Keratinocyte (primary cell): ENCODE results near the gene ZNF239. TPM values are rescaled to one million over a fixed set of nuclear protein-coding genes. Genes with fewer than 3 reads are reported as not detected.

Experiments
- DNase-seq: peaks from one replicate; pipeline ENCODE4 v3.0.0-alpha.2; 2011; ENCODE audit warnings: low read depth, missing footprints, low spot score
- FAIRE-seq: peaks from 2 replicates; lab custom pipeline; 2011; peaks lifted over from hg19 to GRCh38; lab: Jason Lieb, UNC
- H2AFZ ChIP-seq: 2 replicates; pipeline ENCODE4 v1.6.0; 2012; ENCODE audit warnings: low read length, control low read depth, inconsistent platforms; ENCODE audit not compliant: control insufficient read depth
- H3K27ac ChIP-seq: 2 replicates; pipeline ENCODE4 v1.5.1; 2011; ENCODE audit warnings: low read length; ENCODE audit not compliant: control insufficient read depth, insufficient read depth
- H3K27me3 ChIP-seq: 3 replicates; pipeline ENCODE4 v1.6.0; 2011; ENCODE audit warnings: low read length; ENCODE audit not compliant: control insufficient read depth, insufficient read depth; ENCODE audit errors: extremely low read depth
- H3K36me3 ChIP-seq, 2 experiments: 2 replicates in 1 of 2; 3 replicates in 1 of 2; pipeline ENCODE4 v1.5.1; 2011; ENCODE audit warnings: low read length in 2 of 2, mild to moderate bottlenecking in 1 of 2; ENCODE audit not compliant: control insufficient read depth in 2 of 2, insufficient read depth in 2 of 2; ENCODE audit errors: extremely low read depth in 1 of 2
- H3K4me1 ChIP-seq: 3 replicates; pipeline ENCODE4 v1.5.1; 2011; ENCODE audit warnings: low read length; ENCODE audit not compliant: control insufficient read depth, insufficient read depth; ENCODE audit errors: extremely low read depth
- H3K4me2 ChIP-seq: 3 replicates; pipeline ENCODE4 v1.6.0; 2011; ENCODE audit warnings: low read depth, low read length; ENCODE audit not compliant: control insufficient read depth, insufficient read depth; ENCODE audit errors: extremely low read depth
- H3K4me3 ChIP-seq, 3 experiments: fragments of 200-600 bp in 1 of 3; sonication (generic) in 1 of 3; 2 replicates in 2 of 3; 3 replicates in 1 of 3; pipeline ENCODE4 v1.5.1; 2011 to 2016; ENCODE audit warnings: low read length in 3 of 3, mild to moderate bottlenecking in 3 of 3, control low read depth in 2 of 3, inconsistent platforms in 1 of 3, low read depth in 1 of 3, mixed read lengths in 1 of 3, mixed run types in 1 of 3, moderate library complexity in 1 of 3; ENCODE audit not compliant: control insufficient read depth in 2 of 3, insufficient read depth in 2 of 3; ENCODE audit errors: extremely low read depth in 1 of 3
- H3K79me2 ChIP-seq: 2 replicates; pipeline ENCODE4 v1.6.0; 2012; ENCODE audit warnings: low read length; ENCODE audit not compliant: control insufficient read depth, insufficient read depth
- H3K9ac ChIP-seq: 3 replicates; pipeline ENCODE4 v1.6.0; 2011; ENCODE audit warnings: low read length; ENCODE audit not compliant: control insufficient read depth, insufficient read depth; ENCODE audit errors: extremely low read depth
- H3K9me1 ChIP-seq: 3 replicates; pipeline ENCODE4 v1.6.0; 2011; ENCODE audit warnings: low read length; ENCODE audit not compliant: control insufficient read depth, insufficient read depth; ENCODE audit errors: extremely low read depth
- H3K9me3 ChIP-seq: 2 replicates; pipeline ENCODE4 v1.5.1; 2012; ENCODE audit warnings: low read depth, low read length; ENCODE audit not compliant: control insufficient read depth
- H4K20me1 ChIP-seq: 3 replicates; pipeline ENCODE4 v1.6.0; 2011; ENCODE audit warnings: low read length; ENCODE audit not compliant: control insufficient read depth, insufficient read depth; ENCODE audit errors: extremely low read depth
- EZH2 ChIP-seq: IDR thresholded peaks from one replicate; pipeline ENCODE4 v1.6.1; 2012; ENCODE audit warnings: inconsistent platforms, mild to moderate bottlenecking, low read length, moderate library complexity
- dilution Hi-C: fragments of 300-500 bp; cut with MboI; formaldehyde crosslinking; loops from one replicate; pipeline ENCODE4 v1.7.0; 2020; ENCODE audit warnings: low sequenced_read_pairs; ENCODE audit not compliant: extremely low pct_ligation_motif_present
- polyA plus RNA-seq, 5 experiments: library from polyadenylated mRNA; depleted of rRNA in 3 of 5; stranded (reverse) in 3 of 5; stranded (forward) in 1 of 5; unstranded in 1 of 5; fragments of >200 nt; gene quantifications; 1 replicate in 1 of 5; 2 replicates in 3 of 5; 3 replicates in 1 of 5; pipeline versions ENCODE4 v1.2.1 to v1.2.3, GENCODE V29; 2011 to 2012; ENCODE audit warnings: missing spikeins in 2 of 5, low read depth in 1 of 5, low replicate concordance in 1 of 5
- TF ChIP-seq, protein P1 (sequence below), 3 experiments: IDR thresholded peaks in 1 of 3; conservative IDR thresholded peaks in 1 of 3; optimal IDR thresholded peaks in 1 of 3; 2 replicates in 2 of 3; 3 replicates in 1 of 3; pipeline versions ENCODE3 to v1.5.1; 2011; ENCODE audit warnings: low read length in 3 of 3, mild to moderate bottlenecking in 3 of 3, moderate library complexity in 2 of 3, control low read depth in 1 of 3, inconsistent platforms in 1 of 3; ENCODE audit not compliant: insufficient read depth in 2 of 3; ENCODE audit errors: extremely low read depth in 1 of 3

Gene ZNF239
- polyA plus RNA-seq, 1 donor (not counting 4 experiments of a cell fraction or from before 2014, with no cell fraction given) = 1.1 TPM

DNA sequence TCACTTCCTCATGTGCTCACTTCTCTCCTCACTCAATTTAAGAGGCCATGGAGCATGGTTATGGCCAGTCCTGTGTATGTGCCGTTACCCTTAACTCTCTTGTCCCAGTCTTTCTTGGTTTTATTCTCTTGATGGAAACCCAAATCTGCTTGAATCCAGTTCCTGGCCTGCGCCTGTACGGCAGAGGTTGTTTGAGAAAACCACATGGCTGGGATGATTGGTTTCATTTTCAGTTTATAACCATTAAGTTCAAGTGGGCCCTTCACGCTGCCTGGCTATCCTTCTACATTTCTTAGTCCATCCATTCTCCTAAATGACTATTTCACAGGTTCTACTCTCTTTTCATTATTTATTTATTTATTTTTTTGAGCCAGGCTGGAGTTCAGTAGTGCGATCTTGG is 1.6 kb upstream of the ZNF239 start:
- dilution Hi-C loops = no loop called here
- H3K27me3 ChIP-seq = peaks cover 9% of the 10 kb centered on the region
- peaks cover 3% of the 10 kb centered on the region for H3K4me1 ChIP-seq
- H3K9ac ChIP-seq = no peak overlapping the region
- FAIRE-seq (no peak), DNase-seq (no peak)
- no peak overlapping the region for H3K27ac ChIP-seq
- H4K20me1 ChIP-seq = no peaks in the 10 kb centered on the region
- no peak overlapping the region for H3K4me3 ChIP-seq
- no peaks in the 10 kb centered on the region for H3K9me3 ChIP-seq
- no peak overlapping the region for H3K4me2 ChIP-seq
- no peaks in the 10 kb centered on the region for H3K9me1 ChIP-seq
- H3K36me3 ChIP-seq = no peaks in the 10 kb centered on the region
- TF ChIP-seq, protein P1, sequence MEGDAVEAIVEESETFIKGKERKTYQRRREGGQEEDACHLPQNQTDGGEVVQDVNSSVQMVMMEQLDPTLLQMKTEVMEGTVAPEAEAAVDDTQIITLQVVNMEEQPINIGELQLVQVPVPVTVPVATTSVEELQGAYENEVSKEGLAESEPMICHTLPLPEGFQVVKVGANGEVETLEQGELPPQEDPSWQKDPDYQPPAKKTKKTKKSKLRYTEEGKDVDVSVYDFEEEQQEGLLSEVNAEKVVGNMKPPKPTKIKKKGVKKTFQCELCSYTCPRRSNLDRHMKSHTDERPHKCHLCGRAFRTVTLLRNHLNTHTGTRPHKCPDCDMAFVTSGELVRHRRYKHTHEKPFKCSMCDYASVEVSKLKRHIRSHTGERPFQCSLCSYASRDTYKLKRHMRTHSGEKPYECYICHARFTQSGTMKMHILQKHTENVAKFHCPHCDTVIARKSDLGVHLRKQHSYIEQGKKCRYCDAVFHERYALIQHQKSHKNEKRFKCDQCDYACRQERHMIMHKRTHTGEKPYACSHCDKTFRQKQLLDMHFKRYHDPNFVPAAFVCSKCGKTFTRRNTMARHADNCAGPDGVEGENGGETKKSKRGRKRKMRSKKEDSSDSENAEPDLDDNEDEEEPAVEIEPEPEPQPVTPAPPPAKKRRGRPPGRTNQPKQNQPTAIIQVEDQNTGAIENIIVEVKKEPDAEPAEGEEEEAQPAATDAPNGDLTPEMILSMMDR (optimal IDR thresholded peaks at IDR 0.05 in 1 of 3, IDR thresholded peaks at IDR 0.05 in 1 of 3, conservative IDR thresholded peaks at IDR 0.05 in 1 of 3; ENCODE audit: extremely low read depth in 1 of 3, insufficient read depth in 2 of 3, low read length in 3 of 3) = no peak
- no peak for TF ChIP-seq EZH2
- H2AFZ ChIP-seq = no peak overlapping the region
- H3K79me2 ChIP-seq = no peaks in the 10 kb centered on the region

DNA sequence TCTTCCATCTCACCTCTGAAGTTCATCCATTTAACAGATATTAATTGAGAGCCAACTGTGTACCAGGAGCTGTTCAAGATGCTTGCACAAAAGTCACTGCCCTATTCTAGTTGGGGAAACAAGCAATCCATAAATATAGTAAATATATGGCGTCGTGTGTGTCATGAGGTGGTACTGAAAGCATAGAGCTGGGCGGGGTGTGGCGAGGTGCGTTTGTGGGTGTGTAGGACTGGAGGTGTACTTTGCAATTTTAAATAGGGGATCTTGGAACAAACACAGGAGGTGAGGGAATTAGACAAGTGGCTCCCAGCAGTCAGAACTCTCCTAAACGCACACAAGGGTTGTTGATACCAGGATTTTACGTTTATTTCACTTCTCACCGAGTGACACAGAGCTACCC is 490 bp upstream of the ZNF239 start:
- Histone ChIP-seq H3K9ac (no peak overlapping the region), H3K27ac (no peak overlapping the region), H3K36me3 (no peaks in the 10 kb centered on the region), H3K4me2 (peak overlapping the region; percentile 70), H3K27me3 (peaks cover 9% of the 10 kb centered on the region), H3K4me1 (peaks cover 3% of the 10 kb centered on the region), H4K20me1 (no peaks in the 10 kb centered on the region), H3K4me3 (peak overlapping the region in 1 of 3 experiments; percentile 23), H3K9me3 (no peaks in the 10 kb centered on the region), H2AFZ (no peak overlapping the region), H3K9me1 (no peaks in the 10 kb centered on the region), H3K79me2 (no peaks in the 10 kb centered on the region)
- no peak for DNase-seq
- no peak for FAIRE-seq
- dilution Hi-C loops = no loop called here
- no peak for TF ChIP-seq EZH2
- TF ChIP-seq, protein P1 (optimal IDR thresholded peaks at IDR 0.05 in 1 of 3, IDR thresholded peaks at IDR 0.05 in 1 of 3, conservative IDR thresholded peaks at IDR 0.05 in 1 of 3; ENCODE audit: extremely low read depth in 1 of 3, insufficient read depth in 2 of 3, low read length in 3 of 3) = no peak
